Lung (tissue), 12 donors: ENCODE data around the gene ETF1. TPM values are rescaled to one million over a fixed set of nuclear protein-coding genes. Genes with fewer than 3 reads are reported as not detected.

Experiments
- ATAC-seq: fragments of 200-7000 bp; cut with Tn5 transposase; one replicate; pipeline ENCODE4 v1.9.1; 2020; ENCODE audit warnings: moderate number of reproducible peaks; ENCODE audit not compliant: insufficient read depth, low FRiP score
- DNase-seq, 3 donors: peaks; one replicate each; pipeline ENCODE4 v3.0.0-alpha.2; 2013 to 2017
- H3K27ac ChIP-seq, 2 donors: one replicate each; pipeline ENCODE4 v1.5.1; 2013; ENCODE audit warnings: mild to moderate bottlenecking in 2 of 2, moderate library complexity in 2 of 2, control low read depth in 1 of 2, inconsistent platforms in 1 of 2, low read depth in 1 of 2, low read length in 1 of 2
- H3K27me3 ChIP-seq, 3 donors: one replicate each; pipeline ENCODE4 v1.5.1; 2013; ENCODE audit warnings: low read length in 2 of 3; ENCODE audit not compliant: control insufficient read depth in 3 of 3, insufficient read depth in 3 of 3
- H3K36me3 ChIP-seq, 4 donors: one replicate each; pipeline ENCODE4 v1.5.1; 2013; ENCODE audit warnings: low read length in 4 of 4, mild to moderate bottlenecking in 1 of 4, moderate library complexity in 1 of 4; ENCODE audit not compliant: control insufficient read depth in 4 of 4, insufficient read depth in 4 of 4
- H3K4me1 ChIP-seq, 5 donors: one replicate each; pipeline ENCODE4 v1.5.1; 2013; ENCODE audit warnings: low read length in 5 of 5, mild to moderate bottlenecking in 2 of 5, moderate library complexity in 1 of 5; ENCODE audit not compliant: control insufficient read depth in 5 of 5, insufficient read depth in 5 of 5
- H3K4me3 ChIP-seq: one replicate; pipeline ENCODE4 v1.5.1; 2013; ENCODE audit warnings: mild to moderate bottlenecking, control low read depth, moderate library complexity
- H3K9ac ChIP-seq, 2 donors: one replicate each; pipeline ENCODE4 v1.5.1; 2013; ENCODE audit warnings: low read length in 2 of 2, control low read depth in 1 of 2; ENCODE audit not compliant: insufficient read depth in 1 of 2
- H3K9me3 ChIP-seq, 4 donors: one replicate each; pipeline ENCODE4 v1.5.1; 2013; ENCODE audit warnings: low read length in 3 of 4, mild to moderate bottlenecking in 1 of 4, moderate library complexity in 1 of 4; ENCODE audit not compliant: control insufficient read depth in 4 of 4, insufficient read depth in 3 of 4
- WGBS, 2 donors: extraction: QIAGEN DNeasy Blood & Tissue Kit; methylation state at CpG; one replicate each; pipeline ENCODE4 v1.1.7; 2013; 5-methylcytosine and 5-hydroxymethylcytosine counted together
- polyA plus RNA-seq, 2 donors: library from polyadenylated mRNA; stranded (reverse); fragments of 200-250 nt; gene quantifications; one replicate each; pipeline ENCODE4 v1.2.1, GENCODE V29; 2013
- total RNA-seq, 2 donors: library from RNA; depleted of rRNA in 1 of 2; stranded (reverse); fragments of >200 nt in 1 of 2; gene quantifications; one replicate each; pipeline ENCODE4 v1.2.1, GENCODE V29; 2014 to 2021
- TF ChIP-seq, protein P1 (sequence below): IDR thresholded peaks from 2 replicates; pipeline ENCODE4 v1.5.1; 2012; ENCODE audit warnings: mild to moderate bottlenecking; ENCODE audit errors: control extremely low read depth, extremely low read depth
- donor health status: control.
- donor health status: control.
- donor health status: Bipolar disorder and iron deficiency.
- donor health status: healthy.
- donor health status: DM: yes; HTN: yes; CAD: no.

ETF1 gene
- total and polyA plus RNA-seq, 4 donors = 36.9 to 99.2 (median 62.8) TPM

GRCh38 chr5:138460032-138460693 lies 82.9 kb downstream of the ETF1 start:
- H3K9ac ChIP-seq = no peak overlapping the region
- no peak overlapping the region for H3K27ac ChIP-seq
- no peaks in the 10 kb centered on the region for H3K36me3 ChIP-seq
- no peaks in the 10 kb centered on the region for H3K27me3 ChIP-seq
- H3K4me3 ChIP-seq = no peak overlapping the region
- H3K9me3 ChIP-seq = no peaks in the 10 kb centered on the region
- ATAC-seq = no peak
- H3K4me1 ChIP-seq = peaks cover 3 to 21% (median 12%) of the 10 kb centered on the region in 5 donors
- DNase-seq = no peak
- WGBS, 2 donors = 87 to 100% methylated on average over 4 of the region's 4 CpGs
- TF ChIP-seq, protein P1, sequence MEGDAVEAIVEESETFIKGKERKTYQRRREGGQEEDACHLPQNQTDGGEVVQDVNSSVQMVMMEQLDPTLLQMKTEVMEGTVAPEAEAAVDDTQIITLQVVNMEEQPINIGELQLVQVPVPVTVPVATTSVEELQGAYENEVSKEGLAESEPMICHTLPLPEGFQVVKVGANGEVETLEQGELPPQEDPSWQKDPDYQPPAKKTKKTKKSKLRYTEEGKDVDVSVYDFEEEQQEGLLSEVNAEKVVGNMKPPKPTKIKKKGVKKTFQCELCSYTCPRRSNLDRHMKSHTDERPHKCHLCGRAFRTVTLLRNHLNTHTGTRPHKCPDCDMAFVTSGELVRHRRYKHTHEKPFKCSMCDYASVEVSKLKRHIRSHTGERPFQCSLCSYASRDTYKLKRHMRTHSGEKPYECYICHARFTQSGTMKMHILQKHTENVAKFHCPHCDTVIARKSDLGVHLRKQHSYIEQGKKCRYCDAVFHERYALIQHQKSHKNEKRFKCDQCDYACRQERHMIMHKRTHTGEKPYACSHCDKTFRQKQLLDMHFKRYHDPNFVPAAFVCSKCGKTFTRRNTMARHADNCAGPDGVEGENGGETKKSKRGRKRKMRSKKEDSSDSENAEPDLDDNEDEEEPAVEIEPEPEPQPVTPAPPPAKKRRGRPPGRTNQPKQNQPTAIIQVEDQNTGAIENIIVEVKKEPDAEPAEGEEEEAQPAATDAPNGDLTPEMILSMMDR = no peak

DNA sequence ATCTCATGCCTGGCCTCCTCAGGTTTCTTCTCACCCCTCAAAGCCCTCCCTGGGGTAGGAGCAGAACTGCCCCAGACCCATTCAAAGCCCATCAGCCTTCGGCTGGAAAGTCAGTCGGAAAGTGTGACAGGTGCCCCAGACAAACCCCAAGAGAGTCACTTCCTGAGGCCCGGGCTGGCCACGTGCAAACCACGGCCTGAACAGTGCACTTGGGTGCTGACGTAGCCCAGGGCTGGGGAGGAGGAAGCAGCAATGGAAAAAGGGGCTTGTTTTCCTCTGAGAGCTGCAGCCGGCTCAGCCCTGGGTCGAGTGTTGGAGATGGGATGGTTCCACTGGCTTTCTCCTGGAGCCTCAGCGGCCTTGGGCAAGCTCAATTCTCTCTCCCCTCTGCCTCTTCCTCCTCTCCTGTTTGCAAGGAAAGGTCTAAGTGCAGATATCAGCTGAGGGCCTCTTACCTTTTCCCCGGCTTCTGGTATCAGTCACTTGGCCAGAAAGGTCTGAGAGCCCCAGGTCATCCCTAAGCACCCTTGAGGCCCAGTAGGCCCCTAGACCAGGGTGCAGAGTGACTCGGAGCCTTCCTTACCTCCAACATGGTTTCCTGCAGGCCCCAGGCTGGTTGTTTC lies 83.6 kb downstream of the ETF1 start:
- no peaks in the 10 kb centered on the region for H3K9me3 ChIP-seq
- H3K27me3 ChIP-seq = no peaks in the 10 kb centered on the region
- H3K4me1 ChIP-seq = peaks cover 3 to 21% (median 12%) of the 10 kb centered on the region in 5 donors
- H3K4me3 ChIP-seq = no peak overlapping the region
- DNase-seq (no peak), ATAC-seq (no peak)
- 50 to 68% methylated on average over 11 of the region's 11 CpGs for WGBS, 2 donors
- no peaks in the 10 kb centered on the region for H3K36me3 ChIP-seq
- no peak overlapping the region for H3K9ac ChIP-seq
- TF ChIP-seq, protein P1 = no peak
- no peak overlapping the region for H3K27ac ChIP-seq

GRCh38 chr5:138458856-138459255 lies 84.2 kb downstream of the ETF1 start:
- DNase-seq (no peak), ATAC-seq (no peak)
- TF ChIP-seq, protein P1 = no peak
- Histone ChIP-seq H3K4me3 (no peak overlapping the region), H3K4me1 (peaks cover 3 to 21% (median 12%) of the 10 kb centered on the region in 5 donors), H3K9ac (no peak overlapping the region), H3K27ac (no peak overlapping the region), H3K36me3 (no peaks in the 10 kb centered on the region), H3K9me3 (no peaks in the 10 kb centered on the region), H3K27me3 (no peaks in the 10 kb centered on the region)
- 80 to 82% methylated on average over 9 of the region's 9 CpGs for WGBS, 2 donors
